ENCODE measurements around the gene CHN1.

DNA sequence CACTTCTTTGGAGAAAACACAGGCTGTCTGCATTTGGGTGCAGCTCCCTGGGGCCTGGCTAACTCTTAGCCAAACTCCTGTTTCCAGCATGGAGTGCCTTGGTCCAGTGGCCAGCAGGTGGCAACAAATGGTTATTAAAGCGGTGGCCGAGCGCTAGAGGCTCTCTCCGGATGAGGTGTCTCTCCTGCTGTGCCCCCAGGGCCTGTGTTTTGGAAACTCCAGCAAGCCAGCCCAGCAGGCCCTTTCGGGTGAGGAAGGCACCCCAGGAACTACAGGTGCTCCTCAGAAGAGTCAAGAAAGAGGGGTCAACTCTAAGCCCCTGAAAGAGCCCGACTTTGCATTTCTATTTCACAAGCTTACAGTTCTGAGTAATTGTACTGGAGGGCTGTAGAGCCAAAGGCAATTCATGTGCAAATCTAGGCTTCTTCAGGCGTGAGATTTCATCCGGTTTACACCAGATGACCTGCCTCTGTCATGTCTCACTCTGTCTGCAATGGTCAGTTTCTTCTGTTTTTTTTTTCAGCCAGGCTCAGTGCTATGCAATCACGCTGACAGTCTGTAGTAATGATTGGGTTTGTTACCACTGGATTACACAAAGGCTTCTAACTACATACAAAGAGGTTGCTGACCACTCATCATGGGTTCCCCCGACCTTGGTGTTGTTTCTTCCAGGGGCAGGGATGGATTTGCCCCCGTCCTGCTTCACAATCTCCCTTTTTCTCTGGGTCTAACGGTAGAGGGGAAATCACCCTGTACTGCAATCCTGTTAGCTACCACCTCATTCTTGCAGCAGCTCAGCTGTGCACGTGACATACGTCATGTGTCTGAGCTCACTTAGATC, 233.3 kb downstream of the CHN1 start:
- no peak for TF ChIP-seq POLR2A (IDR thresholded peaks at IDR 0.05)
- TF ChIP-seq, protein P1, sequence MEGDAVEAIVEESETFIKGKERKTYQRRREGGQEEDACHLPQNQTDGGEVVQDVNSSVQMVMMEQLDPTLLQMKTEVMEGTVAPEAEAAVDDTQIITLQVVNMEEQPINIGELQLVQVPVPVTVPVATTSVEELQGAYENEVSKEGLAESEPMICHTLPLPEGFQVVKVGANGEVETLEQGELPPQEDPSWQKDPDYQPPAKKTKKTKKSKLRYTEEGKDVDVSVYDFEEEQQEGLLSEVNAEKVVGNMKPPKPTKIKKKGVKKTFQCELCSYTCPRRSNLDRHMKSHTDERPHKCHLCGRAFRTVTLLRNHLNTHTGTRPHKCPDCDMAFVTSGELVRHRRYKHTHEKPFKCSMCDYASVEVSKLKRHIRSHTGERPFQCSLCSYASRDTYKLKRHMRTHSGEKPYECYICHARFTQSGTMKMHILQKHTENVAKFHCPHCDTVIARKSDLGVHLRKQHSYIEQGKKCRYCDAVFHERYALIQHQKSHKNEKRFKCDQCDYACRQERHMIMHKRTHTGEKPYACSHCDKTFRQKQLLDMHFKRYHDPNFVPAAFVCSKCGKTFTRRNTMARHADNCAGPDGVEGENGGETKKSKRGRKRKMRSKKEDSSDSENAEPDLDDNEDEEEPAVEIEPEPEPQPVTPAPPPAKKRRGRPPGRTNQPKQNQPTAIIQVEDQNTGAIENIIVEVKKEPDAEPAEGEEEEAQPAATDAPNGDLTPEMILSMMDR (IDR thresholded peaks at IDR 0.05) = no peak
